ENCODE results near the gene FBLN5. TPM values are rescaled to one million over a fixed set of nuclear protein-coding genes. Genes with fewer than 3 reads are reported as not detected.

FBLN5 gene
- total RNA-seq, 1 experiment from 2014 or later: 0.23 TPM

DNA sequence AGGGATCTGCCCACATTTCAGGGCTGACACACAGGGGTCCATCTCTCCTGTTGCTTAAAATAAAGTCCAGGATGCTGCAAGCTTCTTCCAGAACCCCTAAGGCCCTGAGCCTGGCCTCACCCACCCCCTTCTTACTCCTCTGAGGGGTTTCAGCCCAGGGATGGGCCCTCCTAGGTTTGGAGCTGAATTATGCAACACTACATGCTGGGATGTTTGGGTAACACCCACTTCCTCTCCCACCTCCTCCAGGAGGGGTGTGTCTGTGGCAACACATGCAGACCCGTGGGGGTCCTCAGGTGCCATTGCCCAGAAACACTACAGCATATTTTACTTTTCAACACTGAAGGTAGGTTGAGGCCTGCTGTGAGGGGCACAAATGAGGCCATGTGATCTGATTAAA, 5.4 kb downstream of the FBLN5 start:
- no peaks in the 10 kb centered on the region for H3K36me3 ChIP-seq (ENCODE audit: control insufficient read depth, insufficient read depth, low read length)
- BruUV-seq (replicated peaks): no TSS peak
- intact Hi-C loops (cut with micrococcal nuclease; ENCODE audit: unreplicated experiment) (no loop called here), in situ Hi-C loops (cut with HindIII; ENCODE audit: low pct_unique_long_range_greater_than_20kb, low sequenced_read_pairs) (no loop called here)
- POLR2A ChIA-PET: no interaction called here
- TF ChIP-seq SIN3A (IDR thresholded peaks at IDR 0.05; ENCODE audit: borderline replicate concordance, insufficient read depth, low read depth, low read length) (no peak), POLR2AphosphoS5 (IDR thresholded peaks at IDR 0.05; ENCODE audit: low read depth, low read length) (no peak), TCF7L2 (IDR thresholded peaks at IDR 0.05; ENCODE audit: low read depth, low read length) (no peak)
- TF ChIP-seq, protein P1, sequence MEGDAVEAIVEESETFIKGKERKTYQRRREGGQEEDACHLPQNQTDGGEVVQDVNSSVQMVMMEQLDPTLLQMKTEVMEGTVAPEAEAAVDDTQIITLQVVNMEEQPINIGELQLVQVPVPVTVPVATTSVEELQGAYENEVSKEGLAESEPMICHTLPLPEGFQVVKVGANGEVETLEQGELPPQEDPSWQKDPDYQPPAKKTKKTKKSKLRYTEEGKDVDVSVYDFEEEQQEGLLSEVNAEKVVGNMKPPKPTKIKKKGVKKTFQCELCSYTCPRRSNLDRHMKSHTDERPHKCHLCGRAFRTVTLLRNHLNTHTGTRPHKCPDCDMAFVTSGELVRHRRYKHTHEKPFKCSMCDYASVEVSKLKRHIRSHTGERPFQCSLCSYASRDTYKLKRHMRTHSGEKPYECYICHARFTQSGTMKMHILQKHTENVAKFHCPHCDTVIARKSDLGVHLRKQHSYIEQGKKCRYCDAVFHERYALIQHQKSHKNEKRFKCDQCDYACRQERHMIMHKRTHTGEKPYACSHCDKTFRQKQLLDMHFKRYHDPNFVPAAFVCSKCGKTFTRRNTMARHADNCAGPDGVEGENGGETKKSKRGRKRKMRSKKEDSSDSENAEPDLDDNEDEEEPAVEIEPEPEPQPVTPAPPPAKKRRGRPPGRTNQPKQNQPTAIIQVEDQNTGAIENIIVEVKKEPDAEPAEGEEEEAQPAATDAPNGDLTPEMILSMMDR (IDR thresholded peaks at IDR 0.05): no peak
- TF ChIP-seq, protein P2, sequence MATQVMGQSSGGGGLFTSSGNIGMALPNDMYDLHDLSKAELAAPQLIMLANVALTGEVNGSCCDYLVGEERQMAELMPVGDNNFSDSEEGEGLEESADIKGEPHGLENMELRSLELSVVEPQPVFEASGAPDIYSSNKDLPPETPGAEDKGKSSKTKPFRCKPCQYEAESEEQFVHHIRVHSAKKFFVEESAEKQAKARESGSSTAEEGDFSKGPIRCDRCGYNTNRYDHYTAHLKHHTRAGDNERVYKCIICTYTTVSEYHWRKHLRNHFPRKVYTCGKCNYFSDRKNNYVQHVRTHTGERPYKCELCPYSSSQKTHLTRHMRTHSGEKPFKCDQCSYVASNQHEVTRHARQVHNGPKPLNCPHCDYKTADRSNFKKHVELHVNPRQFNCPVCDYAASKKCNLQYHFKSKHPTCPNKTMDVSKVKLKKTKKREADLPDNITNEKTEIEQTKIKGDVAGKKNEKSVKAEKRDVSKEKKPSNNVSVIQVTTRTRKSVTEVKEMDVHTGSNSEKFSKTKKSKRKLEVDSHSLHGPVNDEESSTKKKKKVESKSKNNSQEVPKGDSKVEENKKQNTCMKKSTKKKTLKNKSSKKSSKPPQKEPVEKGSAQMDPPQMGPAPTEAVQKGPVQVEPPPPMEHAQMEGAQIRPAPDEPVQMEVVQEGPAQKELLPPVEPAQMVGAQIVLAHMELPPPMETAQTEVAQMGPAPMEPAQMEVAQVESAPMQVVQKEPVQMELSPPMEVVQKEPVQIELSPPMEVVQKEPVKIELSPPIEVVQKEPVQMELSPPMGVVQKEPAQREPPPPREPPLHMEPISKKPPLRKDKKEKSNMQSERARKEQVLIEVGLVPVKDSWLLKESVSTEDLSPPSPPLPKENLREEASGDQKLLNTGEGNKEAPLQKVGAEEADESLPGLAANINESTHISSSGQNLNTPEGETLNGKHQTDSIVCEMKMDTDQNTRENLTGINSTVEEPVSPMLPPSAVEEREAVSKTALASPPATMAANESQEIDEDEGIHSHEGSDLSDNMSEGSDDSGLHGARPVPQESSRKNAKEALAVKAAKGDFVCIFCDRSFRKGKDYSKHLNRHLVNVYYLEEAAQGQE (IDR thresholded peaks at IDR 0.05; ENCODE audit: insufficient read depth in 1 of 2, low read depth in 2 of 2, low read length in 1 of 2): no peak
- ATAC-seq: no peak
- no peaks in the 10 kb centered on the region for H3K4me1 ChIP-seq (ENCODE audit: control insufficient read depth, insufficient read depth, low read length)
- no peak overlapping the region for H3K27ac ChIP-seq (ENCODE audit: low read length)
- no peak overlapping the region for H3K4me3 ChIP-seq (ENCODE audit: low read depth in 2 of 2, low read length in 2 of 2)
- no peak for DNase-seq (ENCODE audit: low read depth, low spot score)
- H3K9me3 ChIP-seq (ENCODE audit: control insufficient read depth, insufficient read depth, low read depth, low read length): no peaks in the 10 kb centered on the region
- CTCF ChIA-PET: no interaction called here
- peaks cover 3% of the 10 kb centered on the region for H3K27me3 ChIP-seq (ENCODE audit: control insufficient read depth, insufficient read depth, low read length)

DNA sequence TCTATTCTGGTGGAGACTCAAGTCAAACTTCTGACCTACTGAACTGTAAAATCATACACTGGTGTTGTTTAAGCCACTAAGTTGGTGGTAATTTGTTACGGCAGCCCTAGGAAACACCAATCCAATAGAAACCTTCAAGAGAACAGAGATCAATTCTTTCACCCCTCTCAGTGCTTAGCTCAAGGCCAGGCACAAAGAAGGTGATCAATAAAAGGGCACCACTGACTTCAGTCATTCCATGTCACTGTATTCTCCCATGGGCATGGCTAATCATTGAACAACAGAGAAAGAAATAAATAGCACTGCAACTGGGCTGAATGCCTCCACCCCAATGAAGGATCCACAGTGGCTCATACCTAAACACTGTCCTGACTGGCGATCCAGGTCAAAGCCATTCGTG, 7.3 kb downstream of the FBLN5 start:
- in situ Hi-C loops (cut with HindIII; ENCODE audit: low pct_unique_long_range_greater_than_20kb, low sequenced_read_pairs): no loop called here
- H3K27me3 ChIP-seq (ENCODE audit: control insufficient read depth, insufficient read depth, low read length): no peaks in the 10 kb centered on the region
- intact Hi-C loops (cut with micrococcal nuclease; ENCODE audit: unreplicated experiment): no loop called here
- BruUV-seq (replicated peaks): no TSS peak
- H3K27ac ChIP-seq (ENCODE audit: low read length): no peak overlapping the region
- no peaks in the 10 kb centered on the region for H3K9me3 ChIP-seq (ENCODE audit: control insufficient read depth, insufficient read depth, low read depth, low read length)
- H3K4me1 ChIP-seq (ENCODE audit: control insufficient read depth, insufficient read depth, low read length): no peaks in the 10 kb centered on the region
- no peaks in the 10 kb centered on the region for H3K36me3 ChIP-seq (ENCODE audit: control insufficient read depth, insufficient read depth, low read length)
- ChIA-PET CTCF (no interaction called here), POLR2A (no interaction called here)
- DNase-seq (ENCODE audit: low read depth, low spot score) (no peak), ATAC-seq (no peak)
- TF ChIP-seq, protein P2 (IDR thresholded peaks at IDR 0.05; ENCODE audit: insufficient read depth in 1 of 2, low read depth in 2 of 2, low read length in 1 of 2): no peak
- TF ChIP-seq, protein P1 (IDR thresholded peaks at IDR 0.05): no peak
- no peak for TF ChIP-seq SIN3A (IDR thresholded peaks at IDR 0.05; ENCODE audit: borderline replicate concordance, insufficient read depth, low read depth, low read length)
- no peak for TF ChIP-seq POLR2AphosphoS5 (IDR thresholded peaks at IDR 0.05; ENCODE audit: low read depth, low read length)
- no peak for TF ChIP-seq TCF7L2 (IDR thresholded peaks at IDR 0.05; ENCODE audit: low read depth, low read length)
- no peak overlapping the region for H3K4me3 ChIP-seq (ENCODE audit: low read depth in 2 of 2, low read length in 2 of 2)

Measured in Panc1 (cell line).